ENCODE results near the gene TBP.

Gene TBP

DNA sequence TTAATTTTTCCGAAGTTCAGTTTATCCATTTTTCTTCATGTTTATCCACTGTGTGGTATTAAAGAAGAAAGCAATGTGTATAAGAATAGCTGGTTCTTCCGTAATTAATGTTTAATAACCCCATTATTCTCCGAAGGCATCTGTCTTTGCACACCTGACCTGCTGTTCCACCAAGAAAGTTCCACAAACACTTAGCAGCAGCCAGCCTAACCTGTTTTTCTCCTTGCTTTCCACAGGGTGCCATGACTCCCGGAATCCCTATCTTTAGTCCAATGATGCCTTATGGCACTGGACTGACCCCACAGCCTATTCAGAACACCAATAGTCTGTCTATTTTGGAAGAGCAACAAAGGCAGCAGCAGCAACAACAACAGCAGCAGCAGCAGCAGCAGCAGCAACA, 7.4 kb downstream of the TBP start:
- Histone ChIP-seq H3K36me3 (ENCODE audit: control insufficient read depth, insufficient read depth, low read length) (peaks cover 13% of the 10 kb centered on the region), H3K27me3 (ENCODE audit: control insufficient read depth, insufficient read depth, low read length, poor library complexity, severe bottlenecking) (no peaks in the 10 kb centered on the region)
- 93 to 97% methylated on average over 3 to 4 of the region's 4 CpGs for WGBS, 2 experiments

GRCh38 chr6:170564936-170565530, 10.9 kb downstream of the TBP start:
- no peaks in the 10 kb centered on the region for H3K27me3 ChIP-seq (ENCODE audit: control insufficient read depth, insufficient read depth, low read length, poor library complexity, severe bottlenecking)
- no peaks in the 10 kb centered on the region for H3K9me3 ChIP-seq (ENCODE audit: control insufficient read depth, low read length)
- peaks cover 13% of the 10 kb centered on the region for H3K36me3 ChIP-seq (ENCODE audit: control insufficient read depth, insufficient read depth, low read length)
- H3K4me3 ChIP-seq (ENCODE audit: insufficient read depth, low read depth, low read length) = no peak overlapping the region
- H3K4me1 ChIP-seq (ENCODE audit: control insufficient read depth, insufficient read depth, low read length) = no peaks in the 10 kb centered on the region
- 89 to 93% methylated on average over 6 to 8 of the region's 8 CpGs for WGBS, 2 experiments
- H3K27ac ChIP-seq (ENCODE audit: insufficient read depth, low read depth, low read length, poor library complexity, severe bottlenecking) = no peak overlapping the region

More for the DNA sequence above, 7.4 kb downstream of the TBP start:
- no peaks in the 10 kb centered on the region for H3K4me1 ChIP-seq (ENCODE audit: control insufficient read depth, insufficient read depth, low read length)
- no peak overlapping the region for H3K4me3 ChIP-seq (ENCODE audit: insufficient read depth, low read depth, low read length)
- no peak overlapping the region for H3K27ac ChIP-seq (ENCODE audit: insufficient read depth, low read depth, low read length, poor library complexity, severe bottlenecking)
- no peaks in the 10 kb centered on the region for H3K9me3 ChIP-seq (ENCODE audit: control insufficient read depth, low read length)

DNA sequence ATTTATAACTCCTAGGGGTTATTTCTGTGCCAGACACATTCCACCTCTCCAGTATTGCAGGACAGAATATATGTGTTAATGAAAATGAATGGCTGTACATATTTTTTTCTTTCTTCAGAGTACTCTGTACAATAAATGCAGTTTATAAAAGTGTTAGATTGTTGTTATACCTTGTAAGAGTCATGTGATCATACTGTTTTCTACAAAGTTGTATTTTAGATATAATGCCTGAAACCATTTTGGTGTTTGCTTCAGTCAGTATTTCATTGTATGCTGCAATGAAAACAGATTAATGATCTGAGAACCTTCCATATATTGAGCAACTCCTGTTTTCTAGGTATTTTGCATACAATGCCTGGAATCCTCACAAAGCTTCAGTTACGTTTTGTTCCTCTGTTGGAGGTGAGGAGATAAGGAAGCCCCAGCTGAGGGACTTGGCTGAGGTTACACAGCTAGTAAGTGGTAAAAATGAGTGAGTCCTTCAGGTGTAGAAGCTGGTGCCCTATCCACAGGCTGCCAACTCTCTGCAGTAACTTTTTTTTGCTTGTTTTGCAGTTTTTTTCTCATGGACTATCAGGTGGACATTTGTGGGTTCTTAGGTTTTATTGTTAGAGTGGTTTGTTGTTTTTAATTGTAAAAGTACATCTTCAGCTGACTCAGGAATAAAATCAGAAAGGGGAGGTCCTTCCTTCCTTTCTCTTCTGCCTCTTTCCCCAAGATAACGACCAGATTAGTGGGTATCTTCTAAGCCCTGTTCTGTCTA, 18.7 kb downstream of the TBP start:
- H3K9me3 ChIP-seq (ENCODE audit: control insufficient read depth, low read length) = no peaks in the 10 kb centered on the region
- H3K27me3 ChIP-seq (ENCODE audit: control insufficient read depth, insufficient read depth, low read length, poor library complexity, severe bottlenecking) = no peaks in the 10 kb centered on the region
- peaks cover 11% of the 10 kb centered on the region for H3K36me3 ChIP-seq (ENCODE audit: control insufficient read depth, insufficient read depth, low read length)
- no peak overlapping the region for H3K27ac ChIP-seq (ENCODE audit: insufficient read depth, low read depth, low read length, poor library complexity, severe bottlenecking)
- H3K4me3 ChIP-seq (ENCODE audit: insufficient read depth, low read depth, low read length) = no peak overlapping the region
- H3K4me1 ChIP-seq (ENCODE audit: control insufficient read depth, insufficient read depth, low read length) = no peaks in the 10 kb centered on the region
- WGBS, 2 experiments = 87 to 100% methylated on average over 2 of the region's 2 CpGs

GRCh38 chr6:170575250-170575649, 21.1 kb downstream of the TBP start:
- no peak overlapping the region for H3K27ac ChIP-seq (ENCODE audit: insufficient read depth, low read depth, low read length, poor library complexity, severe bottlenecking)
- no peaks in the 10 kb centered on the region for H3K9me3 ChIP-seq (ENCODE audit: control insufficient read depth, low read length)
- no peak overlapping the region for H3K4me3 ChIP-seq (ENCODE audit: insufficient read depth, low read depth, low read length)
- H3K36me3 ChIP-seq (ENCODE audit: control insufficient read depth, insufficient read depth, low read length) = peaks cover 13% of the 10 kb centered on the region
- H3K4me1 ChIP-seq (ENCODE audit: control insufficient read depth, insufficient read depth, low read length) = no peaks in the 10 kb centered on the region
- H3K27me3 ChIP-seq (ENCODE audit: control insufficient read depth, insufficient read depth, low read length, poor library complexity, severe bottlenecking) = no peaks in the 10 kb centered on the region
- WGBS, 2 experiments = 83 to 88% methylated on average over 1 of the region's 1 CpG

- Histone ChIP-seq H3K4me1 (ENCODE audit: control insufficient read depth, insufficient read depth, low read length) (no peaks in the 10 kb centered on the region), H3K27ac (ENCODE audit: insufficient read depth, low read depth, low read length, poor library complexity, severe bottlenecking) (no peak overlapping the region), H3K4me3 (ENCODE audit: insufficient read depth, low read depth, low read length) (no peak overlapping the region), H3K9me3 (ENCODE audit: control insufficient read depth, low read length) (no peaks in the 10 kb centered on the region), H3K27me3 (ENCODE audit: control insufficient read depth, insufficient read depth, low read length, poor library complexity, severe bottlenecking) (no peaks in the 10 kb centered on the region), H3K36me3 (ENCODE audit: control insufficient read depth, insufficient read depth, low read length) (peaks cover 18% of the 10 kb centered on the region)
Measured at GRCh38 chr6:170578909-170579308, 24.7 kb downstream of the TBP start.

DNA sequence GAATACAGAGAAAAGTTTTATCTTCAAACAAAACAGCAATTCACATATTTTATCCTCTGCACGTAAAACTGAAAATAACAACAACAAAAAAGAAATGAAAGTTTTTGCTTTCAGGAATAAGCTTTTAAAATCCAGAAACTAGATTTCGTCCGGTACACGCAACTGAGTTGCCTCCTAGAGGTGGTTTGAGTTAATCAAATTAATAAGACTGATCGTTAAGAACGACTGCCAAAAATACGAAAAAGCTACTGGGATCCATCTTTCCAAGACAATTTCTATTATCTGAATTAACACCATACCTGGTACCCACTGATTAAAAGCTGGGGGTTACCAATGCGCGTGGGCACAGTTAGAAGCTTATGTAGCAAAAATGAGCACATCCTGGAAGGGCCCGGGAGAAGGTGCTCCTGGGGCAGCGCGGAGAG, 29.6 kb downstream of the TBP start:
- Histone ChIP-seq H3K9me3 (ENCODE audit: control insufficient read depth, low read length) (no peaks in the 10 kb centered on the region), H3K36me3 (ENCODE audit: control insufficient read depth, insufficient read depth, low read length) (peaks cover 9% of the 10 kb centered on the region), H3K4me3 (ENCODE audit: insufficient read depth, low read depth, low read length) (peak overlapping the region; percentile 94), H3K27ac (ENCODE audit: insufficient read depth, low read depth, low read length, poor library complexity, severe bottlenecking) (no peak overlapping the region), H3K27me3 (ENCODE audit: control insufficient read depth, insufficient read depth, low read length, poor library complexity, severe bottlenecking) (no peaks in the 10 kb centered on the region), H3K4me1 (ENCODE audit: control insufficient read depth, insufficient read depth, low read length) (peaks cover 4% of the 10 kb centered on the region)
- WGBS, 2 experiments = 2% methylated on average over 12 of the region's 12 CpGs

- WGBS, 2 experiments = 0% methylated on average over 81 of the region's 81 CpGs
Measured at GRCh38 chr6:170584181-170584953, 30.2 kb downstream of the TBP start, which contains the start of gene PDCD2. TSS of gene PDCD2 (minus strand) at chr6:170584637. CDS start at chr6:170584581, 56 bp downstream.

GRCh38 chr6:170584954-170585498, 30.9 kb downstream of the TBP start:
- Histone ChIP-seq H3K36me3 (ENCODE audit: control insufficient read depth, insufficient read depth, low read length) (peaks cover 9% of the 10 kb centered on the region), H3K27ac (ENCODE audit: insufficient read depth, low read depth, low read length, poor library complexity, severe bottlenecking) (no peak overlapping the region), H3K9me3 (ENCODE audit: control insufficient read depth, low read length) (peaks cover 1% of the 10 kb centered on the region), H3K4me3 (ENCODE audit: insufficient read depth, low read depth, low read length) (peak overlapping the region; percentile 94), H3K4me1 (ENCODE audit: control insufficient read depth, insufficient read depth, low read length) (peaks cover 4% of the 10 kb centered on the region), H3K27me3 (ENCODE audit: control insufficient read depth, insufficient read depth, low read length, poor library complexity, severe bottlenecking) (no peaks in the 10 kb centered on the region)
- WGBS, 2 experiments = 1 to 3% methylated on average over 6 of the region's 6 CpGs

More at GRCh38 chr6:170584181-170584953, 30.2 kb downstream of the TBP start, which contains the start of gene PDCD2:
- Histone ChIP-seq H3K27me3 (ENCODE audit: control insufficient read depth, insufficient read depth, low read length, poor library complexity, severe bottlenecking) (no peaks in the 10 kb centered on the region), H3K4me1 (ENCODE audit: control insufficient read depth, insufficient read depth, low read length) (peaks cover 4% of the 10 kb centered on the region), H3K27ac (ENCODE audit: insufficient read depth, low read depth, low read length, poor library complexity, severe bottlenecking) (no peak within 1 kb of the TSS), H3K36me3 (ENCODE audit: control insufficient read depth, insufficient read depth, low read length) (peaks cover 9% of the 10 kb centered on the region), H3K4me3 (ENCODE audit: insufficient read depth, low read depth, low read length) (peak within 1 kb of the TSS; percentile 94), H3K9me3 (ENCODE audit: control insufficient read depth, low read length) (no peaks in the 10 kb centered on the region)

DNA sequence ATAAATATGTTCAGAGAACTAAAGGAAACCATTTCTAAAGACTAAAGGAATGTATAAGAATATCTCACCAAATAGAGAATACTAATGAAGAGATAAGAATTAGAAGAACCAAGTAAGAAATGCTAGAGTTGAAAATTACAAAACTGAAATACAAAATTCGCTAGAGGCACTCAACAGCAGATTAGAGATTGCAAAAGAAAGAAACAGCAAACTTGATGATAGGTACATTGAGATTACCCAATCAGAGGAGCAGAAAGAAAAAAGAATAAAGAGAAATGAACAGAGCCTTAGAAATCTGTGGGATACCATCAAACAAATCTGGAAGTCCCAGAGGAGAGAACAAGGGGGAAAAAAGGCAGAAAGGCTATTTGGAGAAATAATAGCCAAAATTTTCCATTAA, 36.6 kb downstream of the TBP start:
- Histone ChIP-seq H3K27me3 (ENCODE audit: control insufficient read depth, insufficient read depth, low read length, poor library complexity, severe bottlenecking) (no peaks in the 10 kb centered on the region), H3K36me3 (ENCODE audit: control insufficient read depth, insufficient read depth, low read length) (no peaks in the 10 kb centered on the region), H3K9me3 (ENCODE audit: control insufficient read depth, low read length) (peaks cover 6% of the 10 kb centered on the region), H3K4me3 (ENCODE audit: insufficient read depth, low read depth, low read length) (no peak overlapping the region), H3K27ac (ENCODE audit: insufficient read depth, low read depth, low read length, poor library complexity, severe bottlenecking) (no peak overlapping the region), H3K4me1 (ENCODE audit: control insufficient read depth, insufficient read depth, low read length) (no peaks in the 10 kb centered on the region)
- WGBS, 2 experiments = 81 to 91% methylated on average over 1 of the region's 1 CpG

DNA sequence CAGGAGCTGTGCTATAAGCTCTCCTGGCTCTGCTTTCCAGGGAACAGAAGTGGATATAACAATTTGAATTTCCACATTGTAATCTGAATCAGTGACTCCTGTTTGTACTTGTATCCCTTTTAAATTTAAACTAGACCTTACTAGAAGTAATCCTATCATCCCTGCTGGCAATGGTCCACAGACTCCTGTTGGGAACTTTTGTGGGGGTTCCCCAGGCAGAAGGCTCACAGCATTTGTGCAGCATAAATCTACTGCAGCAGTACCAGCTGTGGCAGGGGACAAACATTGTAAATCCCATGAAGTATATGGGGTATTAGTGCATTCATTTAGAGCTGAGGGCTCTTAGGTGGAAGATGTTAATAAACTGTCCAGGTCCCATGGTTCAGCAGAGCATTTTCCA, 42.3 kb downstream of the TBP start:
- Histone ChIP-seq H3K27ac (ENCODE audit: insufficient read depth, low read depth, low read length, poor library complexity, severe bottlenecking) (no peak overlapping the region), H3K9me3 (ENCODE audit: control insufficient read depth, low read length) (peaks cover 4% of the 10 kb centered on the region), H3K27me3 (ENCODE audit: control insufficient read depth, insufficient read depth, low read length, poor library complexity, severe bottlenecking) (no peaks in the 10 kb centered on the region), H3K4me3 (ENCODE audit: insufficient read depth, low read depth, low read length) (no peak overlapping the region), H3K36me3 (ENCODE audit: control insufficient read depth, insufficient read depth, low read length) (no peaks in the 10 kb centered on the region), H3K4me1 (ENCODE audit: control insufficient read depth, insufficient read depth, low read length) (no peaks in the 10 kb centered on the region)

Measured in ectodermal cell (in vitro differentiated cells).